Fibroblast of lung (primary cell): ENCODE measurements around the gene KCTD14. TPM values are rescaled to one million over a fixed set of nuclear protein-coding genes. Genes with fewer than 3 reads are reported as not detected.

ENCODE experiments used
- DNase-seq, 2 donors: peaks; one replicate each; pipeline versions ENCODE4 v3.0.0 to v3.0.0-alpha.2; 2010; ENCODE audit warnings: low read depth in 2 of 2
- H2AFZ ChIP-seq: 2 replicates; pipeline ENCODE4 v1.5.1; 2012; ENCODE audit warnings: low read length, control low read depth, inconsistent platforms
- H3K27ac ChIP-seq: 2 replicates; pipeline ENCODE4 v1.5.1; 2011; ENCODE audit warnings: low read length, control low read depth; ENCODE audit not compliant: insufficient read depth
- H3K27me3 ChIP-seq: 2 replicates; pipeline ENCODE4 v1.5.1; 2011; ENCODE audit warnings: mild to moderate bottlenecking, low read length; ENCODE audit not compliant: control insufficient read depth, insufficient read depth
- H3K36me3 ChIP-seq: 2 replicates; pipeline ENCODE4 v1.5.1; 2011; ENCODE audit warnings: low read length; ENCODE audit not compliant: control insufficient read depth, insufficient read depth
- H3K4me1 ChIP-seq: 2 replicates; pipeline ENCODE4 v1.5.1; 2011; ENCODE audit warnings: low read length; ENCODE audit not compliant: control insufficient read depth, insufficient read depth; ENCODE audit errors: extremely low read depth
- H3K4me2 ChIP-seq: 2 replicates; pipeline ENCODE4 v1.5.1; 2011; ENCODE audit warnings: low read length, control low read depth; ENCODE audit not compliant: insufficient read depth; ENCODE audit errors: extremely low read depth
- H3K4me3 ChIP-seq, 4 experiments: fragments of 200-600 bp in 1 of 4; sonication (generic) in 1 of 4; replicated peaks in 1 of 4; 2 replicates each; pipeline ENCODE4 v1.5.1; 2011 to 2016; ENCODE audit warnings: low read length in 4 of 4, low read depth in 3 of 4, mild to moderate bottlenecking in 3 of 4, control low read depth in 2 of 4, inconsistent platforms in 1 of 4, mixed read lengths in 1 of 4; ENCODE audit not compliant: insufficient read depth in 1 of 4; ENCODE audit errors: control extremely low read depth in 1 of 4
- H3K79me2 ChIP-seq: 2 replicates; pipeline ENCODE4 v1.5.1; 2012; ENCODE audit warnings: mild to moderate bottlenecking, low read length, inconsistent platforms; ENCODE audit not compliant: control insufficient read depth, insufficient read depth
- H3K9ac ChIP-seq: 2 replicates; pipeline ENCODE4 v1.5.1; 2011; ENCODE audit warnings: mild to moderate bottlenecking, low read length, control low read depth; ENCODE audit not compliant: insufficient read depth
- H3K9me3 ChIP-seq: 2 replicates; pipeline ENCODE4 v1.5.1; 2012; ENCODE audit warnings: low read depth, low read length; ENCODE audit not compliant: control insufficient read depth, insufficient read depth
- H4K20me1 ChIP-seq: 2 replicates; pipeline ENCODE4 v1.5.1; 2011; ENCODE audit warnings: low read length; ENCODE audit not compliant: control insufficient read depth, insufficient read depth; ENCODE audit errors: extremely low read depth
- EZH2 ChIP-seq: IDR thresholded peaks from 2 replicates; pipeline ENCODE4 v1.5.1; 2012; ENCODE audit warnings: low read length, control low read depth, mild to moderate bottlenecking; ENCODE audit errors: missing control alignments
- polyA plus RNA-seq, 2 donors: library from polyadenylated mRNA; depleted of rRNA in 1 of 2; stranded (reverse) in 1 of 2; unstranded in 1 of 2; fragments of >200 nt; gene quantifications; 2 replicates each; pipeline ENCODE4 v1.2.1, GENCODE V29; 2011 to 2012; ENCODE audit warnings: missing spikeins in 1 of 2
- total RNA-seq: library from RNA; depleted of rRNA; stranded (reverse); fragments of >200 nt; gene quantifications from 2 replicates; pipeline ENCODE4 v1.2.1, GENCODE V29; 2014
- TF ChIP-seq, protein P1 (sequence below), 2 donors: IDR thresholded peaks in 1 of 2; conservative IDR thresholded peaks in 1 of 2; 1 replicate in 1 of 2; 2 replicates in 1 of 2; pipeline ENCODE4 v1.5.1; 2011 to 2012; ENCODE audit warnings: low read length in 2 of 2, control low read depth in 1 of 2, inconsistent platforms in 1 of 2, low read depth in 1 of 2, mild to moderate bottlenecking in 1 of 2

The KCTD14 gene
- total and polyA plus RNA-seq, 2 donors (not counting 1 experiment from before 2014, with no cell fraction given): 0.33 to 2.5 TPM

DNA sequence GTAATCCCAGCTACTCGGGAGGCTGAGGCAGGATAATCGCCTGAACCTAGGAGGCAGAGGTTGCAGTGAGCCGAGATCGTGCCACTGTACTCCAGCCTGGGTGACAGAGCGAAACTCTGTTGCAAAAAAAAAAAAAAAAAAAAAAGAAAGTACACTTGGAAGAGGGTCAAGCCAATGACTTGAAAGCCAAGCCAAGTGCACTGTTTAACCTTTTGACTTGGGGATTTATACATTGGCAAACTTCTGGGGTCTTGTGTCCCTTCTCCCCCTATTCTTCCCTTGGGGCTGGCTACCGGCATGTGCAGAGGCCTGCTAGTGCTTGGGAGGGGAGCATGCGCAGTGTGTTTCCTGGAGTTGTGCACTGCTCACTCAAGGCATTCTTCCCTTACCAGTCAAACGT, 26.3 kb upstream of the KCTD14 start:
- no peak for TF ChIP-seq EZH2
- TF ChIP-seq, protein P1, sequence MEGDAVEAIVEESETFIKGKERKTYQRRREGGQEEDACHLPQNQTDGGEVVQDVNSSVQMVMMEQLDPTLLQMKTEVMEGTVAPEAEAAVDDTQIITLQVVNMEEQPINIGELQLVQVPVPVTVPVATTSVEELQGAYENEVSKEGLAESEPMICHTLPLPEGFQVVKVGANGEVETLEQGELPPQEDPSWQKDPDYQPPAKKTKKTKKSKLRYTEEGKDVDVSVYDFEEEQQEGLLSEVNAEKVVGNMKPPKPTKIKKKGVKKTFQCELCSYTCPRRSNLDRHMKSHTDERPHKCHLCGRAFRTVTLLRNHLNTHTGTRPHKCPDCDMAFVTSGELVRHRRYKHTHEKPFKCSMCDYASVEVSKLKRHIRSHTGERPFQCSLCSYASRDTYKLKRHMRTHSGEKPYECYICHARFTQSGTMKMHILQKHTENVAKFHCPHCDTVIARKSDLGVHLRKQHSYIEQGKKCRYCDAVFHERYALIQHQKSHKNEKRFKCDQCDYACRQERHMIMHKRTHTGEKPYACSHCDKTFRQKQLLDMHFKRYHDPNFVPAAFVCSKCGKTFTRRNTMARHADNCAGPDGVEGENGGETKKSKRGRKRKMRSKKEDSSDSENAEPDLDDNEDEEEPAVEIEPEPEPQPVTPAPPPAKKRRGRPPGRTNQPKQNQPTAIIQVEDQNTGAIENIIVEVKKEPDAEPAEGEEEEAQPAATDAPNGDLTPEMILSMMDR (conservative IDR thresholded peaks at IDR 0.05 in 1 of 2, IDR thresholded peaks at IDR 0.05 in 1 of 2; ENCODE audit: low read depth in 1 of 2, low read length in 2 of 2): no peak
- no peak overlapping the region for H2AFZ ChIP-seq

DNA sequence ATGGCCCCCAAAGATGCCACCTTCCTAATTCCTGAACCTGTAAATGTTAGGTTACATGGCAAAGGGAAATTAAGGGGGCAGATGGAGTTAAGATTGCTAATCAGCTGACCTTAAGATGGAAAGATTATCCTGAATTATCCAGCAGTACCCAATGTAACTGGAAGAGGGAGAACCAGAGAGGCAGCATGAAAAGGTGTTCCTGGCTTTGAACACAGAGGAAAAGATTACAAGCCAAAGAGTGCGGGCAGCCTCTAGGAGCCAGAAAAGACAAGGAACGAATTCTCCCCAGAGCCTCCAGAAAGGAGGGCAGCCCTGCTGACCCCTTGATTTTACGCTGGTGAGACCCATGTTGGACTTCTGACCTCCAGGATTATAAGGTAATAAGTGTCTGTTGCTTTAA, 25.5 kb upstream of the KCTD14 start:
- no peak for DNase-seq
- Histone ChIP-seq H3K9me3 (no peaks in the 10 kb centered on the region), H3K4me1 (peaks cover 9% of the 10 kb centered on the region), H3K36me3 (no peaks in the 10 kb centered on the region), H3K4me3 (no peak overlapping the region), H3K79me2 (no peaks in the 10 kb centered on the region), H4K20me1 (no peaks in the 10 kb centered on the region), H3K27ac (no peak overlapping the region), H3K4me2 (no peak overlapping the region), H3K27me3 (no peaks in the 10 kb centered on the region), H2AFZ (no peak overlapping the region), H3K9ac (no peak overlapping the region)
- no peak for TF ChIP-seq EZH2
- TF ChIP-seq, protein P1 (conservative IDR thresholded peaks at IDR 0.05 in 1 of 2, IDR thresholded peaks at IDR 0.05 in 1 of 2; ENCODE audit: low read depth in 1 of 2, low read length in 2 of 2): no peak

More for the DNA sequence above, 26.3 kb upstream of the KCTD14 start:
- Histone ChIP-seq H3K4me2 (no peak overlapping the region), H3K27me3 (no peaks in the 10 kb centered on the region), H3K9ac (no peak overlapping the region), H3K9me3 (no peaks in the 10 kb centered on the region), H3K4me3 (no peak overlapping the region), H3K27ac (no peak overlapping the region), H3K79me2 (no peaks in the 10 kb centered on the region), H3K36me3 (no peaks in the 10 kb centered on the region), H4K20me1 (no peaks in the 10 kb centered on the region), H3K4me1 (peaks cover 9% of the 10 kb centered on the region)
- DNase-seq: no peak

DNA sequence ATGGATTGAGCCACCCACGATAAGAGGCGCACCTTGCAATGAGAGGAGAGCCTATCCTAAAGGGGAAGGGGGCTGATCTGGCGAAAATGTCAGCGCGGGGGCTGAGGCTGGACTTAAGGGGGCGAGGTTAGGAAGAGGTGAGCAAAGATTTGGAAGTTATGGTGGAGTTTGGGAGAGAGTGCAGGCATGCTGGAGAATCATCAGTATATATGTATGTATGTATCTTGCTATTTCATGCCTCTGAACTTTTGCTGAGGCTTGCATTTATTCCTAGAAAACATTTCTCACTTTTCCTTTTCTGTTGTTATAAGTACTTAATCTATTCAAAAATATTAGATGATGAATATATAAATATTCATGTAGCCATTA, 23.4 kb upstream of the KCTD14 start:
- TF ChIP-seq EZH2: no peak
- TF ChIP-seq, protein P1 (conservative IDR thresholded peaks at IDR 0.05 in 1 of 2, IDR thresholded peaks at IDR 0.05 in 1 of 2; ENCODE audit: low read depth in 1 of 2, low read length in 2 of 2): no peak
- H3K9me3 ChIP-seq: no peaks in the 10 kb centered on the region
- H3K79me2 ChIP-seq: no peaks in the 10 kb centered on the region
- H3K27me3 ChIP-seq: no peaks in the 10 kb centered on the region
- no peaks in the 10 kb centered on the region for H4K20me1 ChIP-seq
- H3K4me1 ChIP-seq: peaks cover 8% of the 10 kb centered on the region
- DNase-seq: no peak
- H3K9ac ChIP-seq: no peak overlapping the region
- no peak overlapping the region for H3K27ac ChIP-seq
- no peak overlapping the region for H3K4me3 ChIP-seq
- H3K36me3 ChIP-seq: no peaks in the 10 kb centered on the region
- peak overlapping the region; percentile 48 for H2AFZ ChIP-seq
- H3K4me2 ChIP-seq: no peak overlapping the region
